Transverse colon (tissue), 4 donors: ENCODE data around the gene SCGB1C2. TPM values are rescaled to one million over a fixed set of nuclear protein-coding genes. Genes with fewer than 3 reads are reported as not detected.

ENCODE experiments used
- DNase-seq: peaks from one replicate; pipeline ENCODE4 v3.0.0-alpha.2; 2019
- H3K27ac ChIP-seq, 4 donors: fragments of 200-600 bp; sonication (generic); 2 replicates each; pipeline ENCODE4 v1.5.1; 2016 to 2018; ENCODE audit warnings: inconsistent platforms in 4 of 4
- H3K27me3 ChIP-seq: fragments of 200-600 bp; sonication (generic); 2 replicates; pipeline ENCODE4 v1.5.1; 2017; ENCODE audit warnings: inconsistent platforms
- H3K36me3 ChIP-seq, 4 donors: fragments of 200-600 bp; sonication (generic); 2 replicates each; pipeline ENCODE4 v1.5.1; 2017 to 2019; ENCODE audit warnings: inconsistent platforms in 4 of 4
- H3K4me1 ChIP-seq, 4 donors: fragments of 200-600 bp; sonication (generic); 2 replicates each; pipeline ENCODE4 v1.5.1; 2017 to 2020; ENCODE audit warnings: inconsistent platforms in 4 of 4
- H3K4me3 ChIP-seq, 4 donors: fragments of 200-600 bp; sonication (generic); 1 replicate in 1 of 4; 2 replicates in 3 of 4; pipeline versions ENCODE4 v1.5.1 to v1.6.1; 2017 to 2019; ENCODE audit warnings: inconsistent platforms in 4 of 4
- H3K9me3 ChIP-seq, 2 donors: fragments of 200-600 bp; sonication (generic); 2 replicates each; pipeline ENCODE4 v1.5.1; 2017 to 2019; ENCODE audit warnings: inconsistent platforms in 2 of 2
- EP300 ChIP-seq: sonication (generic); formaldehyde crosslinking; IDR thresholded peaks from one replicate; pipeline ENCODE4 v1.6.1; 2017; ENCODE audit warnings: antibody characterized with exemption, low read depth
- POLR2A ChIP-seq: fragments of 450-650 bp; IDR thresholded peaks from one replicate; pipeline ENCODE4 v1.6.1; 2016; ENCODE audit warnings: antibody characterized with exemption, mild to moderate bottlenecking, moderate library complexity
- POLR2AphosphoS5 ChIP-seq, 3 donors: sonication (generic); formaldehyde crosslinking; IDR thresholded peaks; one replicate each; pipeline ENCODE4 v1.6.1; 2016; ENCODE audit warnings: antibody characterized with exemption in 3 of 3
- WGBS, 2 donors: methylation state at CpG; one replicate each; pipeline ENCODE4 v1.1.5; 2018; ENCODE audit warnings: low coverage in 1 of 2; 5-methylcytosine and 5-hydroxymethylcytosine counted together
- in situ Hi-C, 4 donors: fragments of 200-750 bp; cut with MboI; loops; one replicate each; pipeline versions ENCODE4 v1.15.0 to v1.15.1; 2017; ENCODE audit warnings: low sequenced_read_pairs in 3 of 4, low pct_ligation_motif_present in 1 of 4, low pct_unique_long_range_greater_than_20kb in 1 of 4
- intact Hi-C: fragments of 100-400 bp; cut with DNase I; formaldehyde crosslinking; loops from one replicate; pipeline ENCODE4 v1.15.1; 2023; ENCODE audit warnings: low total_unique reads
- total RNA-seq, 4 donors: library from RNA; depleted of rRNA; stranded (reverse); fragments of >200 nt; gene quantifications; one replicate each; pipeline ENCODE4 v1.1.0, GENCODE V29; 2016
- TF ChIP-seq, protein P1 (sequence below), 5 experiments: fragments of 200-600 bp in 3 of 5; fragments of 450-650 bp in 2 of 5; sonication (generic) in 3 of 5; IDR thresholded peaks; 1 replicate in 2 of 5; 2 replicates in 3 of 5; pipeline ENCODE4 v1.5.1; 2016 to 2017; ENCODE audit warnings: antibody characterized with exemption in 5 of 5, inconsistent platforms in 3 of 5, mild to moderate bottlenecking in 2 of 5, moderate library complexity in 1 of 5

Gene SCGB1C2
- total RNA-seq, 4 donors from 2014 or later, result not detected

DNA sequence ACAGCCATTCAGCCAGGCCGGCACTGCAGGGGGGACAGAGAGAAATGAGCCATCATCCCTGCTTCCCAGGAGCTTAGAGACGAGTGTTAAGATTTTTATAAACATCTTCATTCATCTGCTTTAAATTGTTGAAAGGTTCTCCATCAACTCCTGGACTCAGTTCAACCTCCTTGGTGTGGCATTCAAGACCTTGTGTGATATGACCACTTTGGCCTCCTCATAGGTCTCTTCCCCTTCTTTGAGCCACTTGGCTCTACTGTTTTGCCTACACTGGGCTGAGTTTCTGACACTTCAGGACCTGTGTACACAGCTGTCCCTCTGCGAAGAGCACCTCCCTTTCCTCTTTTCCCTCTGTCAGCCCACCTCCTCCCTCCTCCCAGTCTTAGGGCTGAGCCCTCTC lies 39.8 kb downstream of the SCGB1C2 start:
- in situ Hi-C loops, result no loop called here
- TF ChIP-seq POLR2AphosphoS5 (IDR thresholded peaks at IDR 0.05), result no peak
- TF ChIP-seq EP300, result no peak
- TF ChIP-seq, protein P1, sequence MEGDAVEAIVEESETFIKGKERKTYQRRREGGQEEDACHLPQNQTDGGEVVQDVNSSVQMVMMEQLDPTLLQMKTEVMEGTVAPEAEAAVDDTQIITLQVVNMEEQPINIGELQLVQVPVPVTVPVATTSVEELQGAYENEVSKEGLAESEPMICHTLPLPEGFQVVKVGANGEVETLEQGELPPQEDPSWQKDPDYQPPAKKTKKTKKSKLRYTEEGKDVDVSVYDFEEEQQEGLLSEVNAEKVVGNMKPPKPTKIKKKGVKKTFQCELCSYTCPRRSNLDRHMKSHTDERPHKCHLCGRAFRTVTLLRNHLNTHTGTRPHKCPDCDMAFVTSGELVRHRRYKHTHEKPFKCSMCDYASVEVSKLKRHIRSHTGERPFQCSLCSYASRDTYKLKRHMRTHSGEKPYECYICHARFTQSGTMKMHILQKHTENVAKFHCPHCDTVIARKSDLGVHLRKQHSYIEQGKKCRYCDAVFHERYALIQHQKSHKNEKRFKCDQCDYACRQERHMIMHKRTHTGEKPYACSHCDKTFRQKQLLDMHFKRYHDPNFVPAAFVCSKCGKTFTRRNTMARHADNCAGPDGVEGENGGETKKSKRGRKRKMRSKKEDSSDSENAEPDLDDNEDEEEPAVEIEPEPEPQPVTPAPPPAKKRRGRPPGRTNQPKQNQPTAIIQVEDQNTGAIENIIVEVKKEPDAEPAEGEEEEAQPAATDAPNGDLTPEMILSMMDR (IDR thresholded peaks at IDR 0.05), result no peak
- TF ChIP-seq POLR2A, result no peak
- no peak overlapping the region for H3K27ac ChIP-seq
- no peak for DNase-seq
- peaks cover 5 to 14% (median 13%) of the 10 kb centered on the region in 4 donors for H3K4me1 ChIP-seq
- H3K9me3 ChIP-seq, result no peaks in the 10 kb centered on the region
- intact Hi-C loops, result loop anchor here (2.0 kb wide), 1 partner anchor 24 kb away; no protein-coding TSS in a partner anchor
- peaks cover 57% of the 10 kb centered on the region for H3K27me3 ChIP-seq
- H3K4me3 ChIP-seq, result no peak overlapping the region
- WGBS, 2 donors, result 74 to 82% methylated on average over 3 of the region's 3 CpGs
- no peaks in the 10 kb centered on the region for H3K36me3 ChIP-seq

DNA sequence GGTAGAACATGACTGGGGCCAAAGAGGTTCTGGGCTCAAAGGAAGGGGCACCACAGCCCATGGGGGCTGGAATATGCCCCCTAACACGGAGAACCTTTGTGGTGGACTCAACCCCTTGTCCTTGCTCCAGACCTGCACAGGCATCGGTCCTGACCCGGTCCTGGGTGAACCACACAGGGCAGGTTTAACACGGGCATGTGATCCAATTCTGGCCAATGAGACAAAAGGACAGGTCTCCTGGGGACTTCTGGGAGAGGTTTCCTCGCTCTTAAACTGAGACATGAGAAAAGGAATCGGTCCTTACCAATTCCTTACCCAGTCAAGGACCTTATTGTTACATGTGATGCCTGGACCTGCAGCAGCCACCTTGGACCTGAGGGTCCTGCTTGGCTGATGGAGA lies 40.4 kb downstream of the SCGB1C2 start:
- peaks cover 63% of the 10 kb centered on the region for H3K27me3 ChIP-seq
- H3K4me3 ChIP-seq, result no peak overlapping the region
- H3K27ac ChIP-seq, result no peak overlapping the region
- no peaks in the 10 kb centered on the region for H3K36me3 ChIP-seq
- DNase-seq, result no peak
- intact Hi-C loops (loop anchor here (2.0 kb wide), 1 partner anchor 23 kb away; no protein-coding TSS in a partner anchor), in situ Hi-C loops (no loop called here)
- peaks cover 5 to 14% (median 13%) of the 10 kb centered on the region in 4 donors for H3K4me1 ChIP-seq
- TF ChIP-seq, protein P1 (IDR thresholded peaks at IDR 0.05), result no peak
- WGBS, 2 donors, result 80% methylated on average over 6 of the region's 6 CpGs; no CpG with 5 or more reads in 1 of the 2 donors
- no peaks in the 10 kb centered on the region for H3K9me3 ChIP-seq

DNA sequence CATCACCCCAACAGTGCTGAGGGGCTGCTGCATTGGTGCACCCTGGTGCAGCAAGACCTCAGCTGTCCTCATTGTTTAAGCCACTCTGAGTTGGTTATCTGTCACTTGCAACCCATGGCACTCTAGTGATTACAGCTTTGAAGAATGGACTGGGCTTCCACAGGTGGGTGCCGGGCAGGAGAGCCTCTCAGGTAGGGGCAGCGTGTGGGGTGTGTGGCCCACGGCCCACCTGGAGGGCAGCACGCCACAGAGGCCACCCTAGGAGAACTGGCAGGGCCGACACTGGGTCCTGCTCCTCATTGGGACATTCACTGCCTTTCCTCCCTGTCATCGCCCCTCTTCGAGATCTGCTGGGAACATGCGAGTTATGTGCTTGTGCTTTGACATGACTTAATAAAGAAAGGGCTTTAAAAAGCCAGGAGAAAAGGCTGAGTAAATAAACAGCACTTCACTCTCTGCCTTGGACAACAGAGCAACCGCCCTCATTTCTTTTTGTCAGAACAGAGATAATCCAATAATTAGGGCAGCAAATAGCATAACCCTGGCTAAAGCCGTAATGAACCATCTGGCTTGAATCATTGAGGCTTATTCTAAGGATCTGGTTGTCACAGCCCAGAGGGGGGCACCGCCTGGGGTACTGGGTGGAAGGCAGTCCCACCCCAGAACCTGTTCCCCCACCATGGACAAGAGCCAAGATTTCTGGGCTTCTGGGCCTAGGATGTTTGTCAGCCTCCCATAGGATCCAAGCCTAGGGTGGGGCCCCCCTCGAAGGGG lies 41.1 kb downstream of the SCGB1C2 start:
- no peak overlapping the region for H3K27ac ChIP-seq

DNA sequence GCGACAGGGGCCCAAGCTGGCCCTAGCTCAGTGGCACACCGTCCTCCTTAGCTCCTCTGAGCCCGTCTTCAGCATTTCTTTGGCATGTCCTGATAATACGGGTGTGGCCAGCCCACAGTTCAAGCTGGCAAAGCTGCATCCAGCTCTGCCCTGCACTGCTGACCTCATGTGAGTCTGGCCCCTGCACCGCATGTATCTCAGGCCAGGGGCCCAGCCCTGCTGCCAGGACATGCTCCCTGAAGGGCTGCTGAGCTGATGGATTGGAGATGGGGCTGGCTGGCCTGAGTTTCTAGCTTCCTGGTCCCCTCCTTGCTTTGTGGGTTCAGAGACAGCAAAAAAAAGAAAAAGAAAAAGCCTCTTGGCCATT lies 41.7 kb downstream of the SCGB1C2 start:
- Histone ChIP-seq H3K27ac (no peak overlapping the region), H3K4me3 (no peak overlapping the region), H3K36me3 (no peaks in the 10 kb centered on the region), H3K27me3 (peaks cover 76% of the 10 kb centered on the region), H3K4me1 (peaks cover 5 to 14% (median 13%) of the 10 kb centered on the region in 4 donors), H3K9me3 (no peaks in the 10 kb centered on the region)
- WGBS, 2 donors, result 46% methylated on average over 5 of the region's 5 CpGs; no CpG with 5 or more reads in 1 of the 2 donors
- no peak for DNase-seq
- no peak for TF ChIP-seq EP300
- no peak for TF ChIP-seq POLR2AphosphoS5 (IDR thresholded peaks at IDR 0.05)
- TF ChIP-seq POLR2A, result no peak
- TF ChIP-seq, protein P1 (IDR thresholded peaks at IDR 0.05), result no peak
- intact Hi-C loops (no loop called here), in situ Hi-C loops (no loop called here)

More for the DNA sequence above, 41.1 kb downstream of the SCGB1C2 start:
- in situ Hi-C loops, result no loop called here
- Histone ChIP-seq H3K4me3 (no peak overlapping the region), H3K36me3 (no peaks in the 10 kb centered on the region), H3K9me3 (no peaks in the 10 kb centered on the region), H3K27me3 (peaks cover 71% of the 10 kb centered on the region), H3K4me1 (peaks cover 5 to 14% (median 13%) of the 10 kb centered on the region in 4 donors)
- intact Hi-C loops, result no loop called here
- no peak for DNase-seq
- WGBS, 2 donors, result 74% methylated on average over 12 of the region's 12 CpGs; no CpG with 5 or more reads in 1 of the 2 donors
- TF ChIP-seq EP300 (no peak), POLR2A (no peak), POLR2AphosphoS5 (IDR thresholded peaks at IDR 0.05) (no peak)
- TF ChIP-seq, protein P1 (IDR thresholded peaks at IDR 0.05), result no peak
